GM12891 (cell line): ENCODE data around the gene COL21A1.

Experiments
- DNase-seq: peaks from one replicate; pipeline ENCODE4 v3.0.0; 2011; ENCODE audit warnings: low spot score; ENCODE audit not compliant: insufficient read length
- FAIRE-seq: peaks from 2 replicates; lab custom pipeline; 2011; peaks lifted over from hg19 to GRCh38; lab: Jason Lieb, UNC
- PAX5 ChIP-seq: IDR thresholded peaks from 2 replicates; pipeline ENCODE4 v1.6.1; 2011; ENCODE audit warnings: low read length, moderate library complexity, mild to moderate bottlenecking; ENCODE audit not compliant: insufficient read depth, severe bottlenecking
- POLR2A ChIP-seq: IDR thresholded peaks from 2 replicates; pipeline ENCODE4 v1.6.1; 2011; ENCODE audit warnings: low read depth, low read length, control low read depth
- POLR2AphosphoS5 ChIP-seq: IDR thresholded peaks from 2 replicates; pipeline ENCODE4 v1.6.1; 2011; ENCODE audit warnings: low read depth, low read length, control low read depth
- POU2F2 ChIP-seq: IDR thresholded peaks from 2 replicates; pipeline ENCODE4 v1.6.1; 2011; ENCODE audit warnings: low read depth, mild to moderate bottlenecking, control low read depth, low read length, moderate library complexity
- SPI1 ChIP-seq: IDR thresholded peaks from 2 replicates; pipeline ENCODE4 v1.6.1; 2011; ENCODE audit warnings: low read depth, low read length, control low read depth
- TAF1 ChIP-seq: IDR thresholded peaks from 2 replicates; pipeline ENCODE4 v1.6.1; 2011; ENCODE audit warnings: low read depth, low read length, control low read depth

Gene COL21A1

GRCh38 chr6:56062836-56063235, 184.5 kb downstream of the COL21A1 start:
- TF ChIP-seq TAF1 (no peak), POU2F2 (no peak), SPI1 (no peak)
- no peak for FAIRE-seq
- no peak for DNase-seq

GRCh38 chr6:56058636-56059035, 188.7 kb downstream of the COL21A1 start:
- DNase-seq (no peak), FAIRE-seq (no peak)
- no peak for TF ChIP-seq SPI1
- no peak for TF ChIP-seq TAF1
- TF ChIP-seq PAX5, result no peak
- TF ChIP-seq POLR2AphosphoS5, result no peak
- TF ChIP-seq POU2F2, result no peak
- TF ChIP-seq POLR2A, result no peak

- TF ChIP-seq PAX5, result no peak
- no peak for TF ChIP-seq SPI1
- no peak for TF ChIP-seq POLR2A
- no peak for TF ChIP-seq POLR2AphosphoS5
- no peak for TF ChIP-seq TAF1
- TF ChIP-seq POU2F2, result no peak
Measured at GRCh38 chr6:56055081-56055704, 192.2 kb downstream of the COL21A1 start.

GRCh38 chr6:56051202-56051598, 196.2 kb downstream of the COL21A1 start:
- FAIRE-seq, result no peak
- DNase-seq, result no peak
- TF ChIP-seq POLR2A, result no peak
- no peak for TF ChIP-seq POLR2AphosphoS5

More at GRCh38 chr6:56055081-56055704, 192.2 kb downstream of the COL21A1 start:
- DNase-seq (no peak), FAIRE-seq (no peak)

- no peak for DNase-seq
Measured at GRCh38 chr6:56050530-56051201, 196.7 kb downstream of the COL21A1 start.

GRCh38 chr6:56048601-56049000, 198.8 kb downstream of the COL21A1 start:
- no peak for DNase-seq
- TF ChIP-seq TAF1, result no peak
- TF ChIP-seq POLR2A, result no peak
- no peak for TF ChIP-seq PAX5
- no peak for TF ChIP-seq SPI1
- TF ChIP-seq POU2F2, result no peak
- no peak for TF ChIP-seq POLR2AphosphoS5
- no peak for FAIRE-seq

More at GRCh38 chr6:56050530-56051201, 196.7 kb downstream of the COL21A1 start:
- no peak for TF ChIP-seq POU2F2
- no peak for TF ChIP-seq SPI1
- no peak for TF ChIP-seq PAX5
- no peak for TF ChIP-seq POLR2A
- no peak for FAIRE-seq

GRCh38 chr6:56047931-56048540, 199.3 kb downstream of the COL21A1 start:
- DNase-seq, result no peak
- no peak for FAIRE-seq
- no peak for TF ChIP-seq SPI1
- TF ChIP-seq TAF1, result no peak
- TF ChIP-seq PAX5, result no peak
- no peak for TF ChIP-seq POLR2AphosphoS5
- no peak for TF ChIP-seq POU2F2
- TF ChIP-seq POLR2A, result no peak

- DNase-seq (no peak), FAIRE-seq (no peak)
- TF ChIP-seq TAF1, result no peak
- TF ChIP-seq POU2F2, result no peak
- no peak for TF ChIP-seq POLR2AphosphoS5
- no peak for TF ChIP-seq PAX5
- TF ChIP-seq POLR2A, result no peak
- TF ChIP-seq SPI1, result no peak
Measured at GRCh38 chr6:56046576-56046975, 200.8 kb downstream of the COL21A1 start.

GRCh38 chr6:56043761-56044160, 203.6 kb downstream of the COL21A1 start:
- no peak for DNase-seq
- FAIRE-seq, result no peak
- TF ChIP-seq PAX5 (no peak), POLR2A (no peak), POU2F2 (no peak), TAF1 (no peak), SPI1 (no peak), POLR2AphosphoS5 (no peak)

- TF ChIP-seq POLR2A (no peak), SPI1 (no peak), PAX5 (no peak), POU2F2 (no peak), POLR2AphosphoS5 (no peak), TAF1 (no peak)
- DNase-seq (no peak), FAIRE-seq (no peak)
Measured at GRCh38 chr6:56043076-56043475, 204.3 kb downstream of the COL21A1 start.
